Natural killer cell (primary cell): ENCODE data around the gene DVL2. TPM values are rescaled to one million over a fixed set of nuclear protein-coding genes. Genes with fewer than 3 reads are reported as not detected.

Experiments
- ATAC-seq, 3 donors: fragments of 150-1000 bp in 2 of 3; fragments of 200-7000 bp in 1 of 3; cut with Tn5 transposase; 1 replicate in 1 of 3; 2 replicates in 2 of 3; pipeline ENCODE4 v1.10.0; 2021; ENCODE audit warnings: mild to moderate bottlenecking in 2 of 3, moderate library complexity in 2 of 3
- DNase-seq, 2 donors: peaks; one replicate each; pipeline versions ENCODE4 v3.0.0 to v3.0.0-alpha.2; 2013 to 2021; ENCODE audit warnings: mixed read lengths in 1 of 2
- H3K27ac ChIP-seq: one replicate; pipeline ENCODE4 v1.5.1; 2013; ENCODE audit warnings: mild to moderate bottlenecking, low read length
- H3K27me3 ChIP-seq: one replicate; pipeline ENCODE4 v1.6.1; 2013; ENCODE audit warnings: low read length; ENCODE audit not compliant: control insufficient read depth, insufficient read depth
- H3K36me3 ChIP-seq: one replicate; pipeline ENCODE4 v1.6.1; 2013; ENCODE audit warnings: low read length; ENCODE audit not compliant: control insufficient read depth, insufficient read depth
- H3K4me1 ChIP-seq: one replicate; pipeline ENCODE4 v1.6.1; 2013; ENCODE audit warnings: low read length; ENCODE audit not compliant: control insufficient read depth, insufficient read depth
- H3K4me3 ChIP-seq: one replicate; pipeline ENCODE4 v1.5.1; 2013; ENCODE audit warnings: low read length
- H3K9me3 ChIP-seq: one replicate; pipeline ENCODE4 v1.6.1; 2013; ENCODE audit warnings: low read length; ENCODE audit not compliant: control insufficient read depth, insufficient read depth
- H3K27ac Mint-ChIP-seq, 2 donors: one replicate each; pipeline ENCODE4 v1.8.0; 2022; ENCODE audit warnings: mild to moderate bottlenecking in 2 of 2, mixed read lengths in 2 of 2, moderate library complexity in 1 of 2
- H3K27me3 Mint-ChIP-seq, 2 donors: one replicate each; pipeline ENCODE4 v1.8.0; 2022; ENCODE audit warnings: low read depth in 2 of 2, mixed read lengths in 2 of 2
- H3K36me3 Mint-ChIP-seq: one replicate; pipeline ENCODE4 v1.8.0; 2022; ENCODE audit warnings: mixed read lengths
- H3K4me1 Mint-ChIP-seq, 2 donors: one replicate each; pipeline ENCODE4 v1.8.0; 2022; ENCODE audit warnings: mixed read lengths in 2 of 2
- H3K4me3 Mint-ChIP-seq: one replicate; pipeline ENCODE4 v1.8.0; 2022; ENCODE audit warnings: mild to moderate bottlenecking, moderate library complexity, mixed read lengths
- H3K9me3 Mint-ChIP-seq, 2 donors: one replicate each; pipeline ENCODE4 v1.8.0; 2022; ENCODE audit warnings: mixed read lengths in 2 of 2
- CTCF ChIP-seq: fragments of 200-600 bp; IDR thresholded peaks from one replicate; pipeline ENCODE4 v1.8.0; 2022; ENCODE audit warnings: antibody characterized with exemption
- WGBS: methylation state at CpG from one replicate; pipeline ENCODE4 v1.1.7; 2013; ENCODE audit warnings: missing lambda C conversion rate; ENCODE audit not compliant: insufficient coverage; 5-methylcytosine and 5-hydroxymethylcytosine counted together
- intact Hi-C: fragments of 100-400 bp; cut with micrococcal nuclease; formaldehyde crosslinking; loops from one replicate; pipeline ENCODE4 v1.14.2; 2022
- total RNA-seq, 4 donors: library from RNA; stranded (reverse); fragments of 120-200 nt in 1 of 4; gene quantifications; one replicate each; pipeline versions ENCODE4 v1.2.3 to v1.2.4, GENCODE V29; 2013 to 2022

DVL2 gene
- total RNA-seq, 3 donors from 2014 or later (not counting 1 experiment from before 2014, with no cell fraction given): 46.5 to 66.6 (median 61.5) TPM

- no peaks in the 10 kb centered on the region for H3K9me3 ChIP-seq
- ATAC-seq (no peak), DNase-seq (peak in 1 of 2 donors; percentile 28)
- peaks cover 0 to 13% of the 10 kb centered on the region in 2 donors for H3K27me3 Mint-ChIP-seq
- no peaks in the 10 kb centered on the region for H3K36me3 Mint-ChIP-seq
- 10% methylated on average over 8 of the region's 18 CpGs for WGBS
- no peak for TF ChIP-seq CTCF
- H3K27me3 ChIP-seq: peaks cover 18% of the 10 kb centered on the region
- H3K4me3 ChIP-seq: no peak overlapping the region
- H3K4me1 Mint-ChIP-seq: peaks cover 0 to 9% of the 10 kb centered on the region in 2 donors
- H3K36me3 ChIP-seq: no peaks in the 10 kb centered on the region
- H3K27ac Mint-ChIP-seq: no peak overlapping the region
- no peaks in the 10 kb centered on the region for H3K9me3 Mint-ChIP-seq
- intact Hi-C loops: loop anchor here (1.0 kb wide), 1 partner anchor 126 kb away; no protein-coding TSS in a partner anchor
- peaks cover 25% of the 10 kb centered on the region for H3K4me1 ChIP-seq
- no peak overlapping the region for H3K27ac ChIP-seq
- H3K4me3 Mint-ChIP-seq: no peak overlapping the region
These were observed 56.3 kb downstream of the DVL2 start for GRCh38 chr17:7177954-7178477.

GRCh38 chr17:7177191-7177953 is 56.9 kb downstream of the DVL2 start:
- Mint-ChIP-seq H3K4me1 (peaks cover 0 to 9% of the 10 kb centered on the region in 2 donors), H3K27ac (no peak overlapping the region), H3K9me3 (no peaks in the 10 kb centered on the region), H3K36me3 (no peaks in the 10 kb centered on the region), H3K4me3 (no peak overlapping the region), H3K27me3 (peaks cover 0 to 13% of the 10 kb centered on the region in 2 donors)
- H3K9me3 ChIP-seq: no peaks in the 10 kb centered on the region
- WGBS: 4% methylated on average over 24 of the region's 31 CpGs
- ATAC-seq (peak; percentile 76 to 91 (median 85)), DNase-seq (peak; percentile 51 to 83)
- H3K4me3 ChIP-seq: no peak overlapping the region
- TF ChIP-seq CTCF: peak; percentile 80
- peaks cover 18% of the 10 kb centered on the region for H3K27me3 ChIP-seq
- H3K4me1 ChIP-seq: peaks cover 25% of the 10 kb centered on the region
- no peaks in the 10 kb centered on the region for H3K36me3 ChIP-seq
- intact Hi-C loops: loop anchor here (1.0 kb wide), 1 partner anchor 125 kb away; no protein-coding TSS in a partner anchor
- no peak overlapping the region for H3K27ac ChIP-seq

GRCh38 chr17:7176841-7177190 is 57.5 kb downstream of the DVL2 start:
- no peaks in the 10 kb centered on the region for H3K36me3 Mint-ChIP-seq
- H3K9me3 Mint-ChIP-seq: no peaks in the 10 kb centered on the region
- Histone ChIP-seq H3K27me3 (peaks cover 18% of the 10 kb centered on the region), H3K4me3 (no peak overlapping the region), H3K4me1 (peaks cover 25% of the 10 kb centered on the region), H3K27ac (no peak overlapping the region), H3K9me3 (no peaks in the 10 kb centered on the region), H3K36me3 (no peaks in the 10 kb centered on the region)
- TF ChIP-seq CTCF: no peak
- H3K4me3 Mint-ChIP-seq: no peak overlapping the region
- peaks cover 0 to 9% of the 10 kb centered on the region in 2 donors for H3K4me1 Mint-ChIP-seq
- intact Hi-C loops: loop anchor here (1.0 kb wide), 1 partner anchor 125 kb away; no protein-coding TSS in a partner anchor
- ATAC-seq: no peak
- no peak overlapping the region for H3K27ac Mint-ChIP-seq
- WGBS: 31% methylated on average over 16 of the region's 17 CpGs
- no peak for DNase-seq
- H3K27me3 Mint-ChIP-seq: peaks cover 0 to 13% of the 10 kb centered on the region in 2 donors
